Lower leg skin (tissue), 4 donors: ENCODE measurements around the gene JMJD1C. TPM values are rescaled to one million over a fixed set of nuclear protein-coding genes. Genes with fewer than 3 reads are reported as not detected.

Experiments
- DNase-seq, 2 donors: peaks; one replicate each; pipeline ENCODE4 v3.0.0-alpha.2; 2019; ENCODE audit warnings: low spot score in 2 of 2
- H3K4me3 ChIP-seq: fragments of 200-600 bp; sonication (generic); 2 replicates; pipeline ENCODE4 v1.5.1; 2017; ENCODE audit warnings: mild to moderate bottlenecking, low read depth; ENCODE audit not compliant: poor library complexity, severe bottlenecking
- CTCF ChIP-seq, 3 donors: fragments of 450-650 bp; IDR thresholded peaks; one replicate each; pipeline ENCODE4 v1.5.1; 2016; ENCODE audit warnings: antibody characterized with exemption in 3 of 3, mild to moderate bottlenecking in 3 of 3, moderate library complexity in 2 of 3
- POLR2A ChIP-seq, 2 donors: fragments of 450-650 bp; IDR thresholded peaks; one replicate each; pipeline ENCODE4 v1.6.1; 2016 to 2017; ENCODE audit warnings: antibody characterized with exemption in 2 of 2, mild to moderate bottlenecking in 1 of 2, moderate library complexity in 1 of 2
- WGBS, 2 donors: methylation state at CpG; one replicate each; pipeline ENCODE4 v1.1.5; 2018; 5-methylcytosine and 5-hydroxymethylcytosine counted together
- intact Hi-C: fragments of 100-400 bp; cut with DNase I; formaldehyde crosslinking; loops from one replicate; pipeline ENCODE4 v1.15.0; 2023; ENCODE audit warnings: low total_unique reads
- total RNA-seq, 4 donors: library from RNA; depleted of rRNA; stranded (reverse); fragments of >200 nt; gene quantifications; one replicate each; pipeline ENCODE4 v1.1.0, GENCODE V29; 2016

JMJD1C gene
- total RNA-seq, 4 donors from 2014 or later = 82.0 to 92.5 (median 84.9) TPM

- DNase-seq = no peak
- no peak for TF ChIP-seq POLR2A (IDR thresholded peaks at IDR 0.05)
- TF ChIP-seq CTCF (IDR thresholded peaks at IDR 0.05) = no peak
- no peak overlapping the region for H3K4me3 ChIP-seq
- intact Hi-C loops = no loop called here
- 89 to 97% methylated on average over 4 of the region's 4 CpGs for WGBS, 2 donors
Measured at GRCh38 chr10:63368365-63368764, 97.4 kb downstream of the JMJD1C start.

DNA sequence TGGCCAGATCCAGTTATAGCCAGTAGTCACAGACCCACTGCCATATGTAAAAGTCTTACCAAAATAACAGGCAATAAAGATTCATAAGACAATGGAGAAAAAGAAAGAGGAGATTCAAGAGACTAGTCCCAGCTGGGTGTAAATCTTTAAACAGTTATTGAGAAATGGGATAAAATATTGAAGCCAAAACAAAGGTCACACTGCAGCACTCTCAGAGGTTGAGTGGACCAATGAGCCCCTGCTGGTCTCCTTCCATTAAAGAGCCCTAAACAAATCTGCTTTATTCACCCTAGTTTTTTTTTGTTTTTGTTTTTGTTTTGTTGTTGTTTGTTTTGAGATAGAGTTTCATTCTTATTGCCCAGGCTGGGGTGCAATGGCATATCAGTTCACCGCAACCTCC lies 98.8 kb downstream of the JMJD1C start:
- WGBS, 2 donors = 94 to 100% methylated on average over 1 of the region's 1 CpG
- no peak overlapping the region for H3K4me3 ChIP-seq
- TF ChIP-seq POLR2A (IDR thresholded peaks at IDR 0.05) (no peak), CTCF (IDR thresholded peaks at IDR 0.05) (no peak)
- intact Hi-C loops = no loop called here
- no peak for DNase-seq

- H3K4me3 ChIP-seq = no peak overlapping the region
- TF ChIP-seq CTCF (IDR thresholded peaks at IDR 0.05) (no peak), POLR2A (IDR thresholded peaks at IDR 0.05) (no peak)
- whole genome bisulfite sequencing, 2 donors = 91 to 97% methylated on average over 2 of the region's 2 CpGs
- no peak for DNase-seq
- intact Hi-C loops = no loop called here
Measured at GRCh38 chr10:63365976-63366765, 99.6 kb downstream of the JMJD1C start.

DNA sequence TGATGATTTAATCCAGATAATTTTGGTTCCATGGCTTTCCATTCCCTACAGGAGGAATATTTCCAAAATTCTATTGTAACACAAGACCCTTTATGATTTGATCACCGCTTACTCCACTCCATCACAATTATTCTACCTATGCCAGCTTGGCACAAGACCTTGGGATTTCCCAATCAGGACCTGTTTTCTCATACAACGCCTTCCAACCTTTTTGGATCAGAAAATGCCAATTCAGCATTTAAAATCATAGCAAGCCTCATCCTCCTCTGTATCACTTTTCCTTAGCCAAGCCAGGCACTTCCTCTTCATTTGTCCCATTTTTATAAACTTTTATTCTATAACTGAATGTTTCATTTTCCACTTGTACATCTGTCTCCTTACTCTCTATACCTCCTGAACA lies 100.9 kb downstream of the JMJD1C start:
- TF ChIP-seq CTCF (IDR thresholded peaks at IDR 0.05) (no peak), POLR2A (IDR thresholded peaks at IDR 0.05) (no peak)
- intact Hi-C loops = no loop called here
- H3K4me3 ChIP-seq = no peak overlapping the region
- DNase-seq = no peak
- WGBS, 2 donors = 46 to 54% methylated on average over 2 of the region's 2 CpGs

DNA sequence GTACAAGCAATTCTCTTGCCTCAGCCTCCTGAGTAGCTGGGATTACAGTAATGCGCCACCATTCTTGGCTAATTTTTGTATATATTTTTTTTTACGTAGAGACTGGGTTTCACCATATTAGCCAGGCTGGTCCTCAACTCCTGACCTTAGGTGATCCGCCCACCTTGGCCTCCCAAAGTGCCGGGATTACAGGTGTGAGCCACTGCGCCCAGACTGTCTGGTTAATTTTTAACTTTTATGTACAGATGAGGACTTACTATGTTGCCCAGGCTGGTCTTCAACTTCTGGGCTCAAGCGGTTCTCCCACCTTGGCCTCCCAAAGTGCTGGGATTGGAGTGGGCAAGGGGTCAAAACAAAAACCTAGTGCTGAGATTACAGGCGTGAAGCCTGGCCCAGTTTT lies 101.8 kb downstream of the JMJD1C start:
- 98 to 99% methylated on average over 7 of the region's 7 CpGs for WGBS, 2 donors
- no peak for TF ChIP-seq CTCF (IDR thresholded peaks at IDR 0.05)
- TF ChIP-seq POLR2A (IDR thresholded peaks at IDR 0.05) = no peak
- no peak overlapping the region for H3K4me3 ChIP-seq
- DNase-seq = no peak
- intact Hi-C loops = no loop called here

- TF ChIP-seq CTCF (IDR thresholded peaks at IDR 0.05) = no peak
- TF ChIP-seq POLR2A (IDR thresholded peaks at IDR 0.05) = no peak
- no peak overlapping the region for H3K4me3 ChIP-seq
- no peak for DNase-seq
- WGBS, 2 donors = 77 to 88% methylated on average over 2 of the region's 2 CpGs
- intact Hi-C loops = no loop called here
Measured at GRCh38 chr10:63355682-63356081, 110.1 kb downstream of the JMJD1C start.
